Activated CD8-positive, alpha-beta memory T cell treated with anti-CD3 and anti-CD28 coated beads, Interleukin-2, amount 50 U/mL, for 24 hours (primary cell): ENCODE results near the gene ARSD.
"Not testable (repeated sequence)": the region's sequence is repeated elsewhere in the genome, so short reads cannot be mapped to it uniquely, and the experiment has no call there.

Experiments
- DNase-seq: peaks from one replicate; pipeline ENCODE4 v3.0.0-alpha.2; 2020; ENCODE audit errors: extremely low read depth

ARSD gene

DNA sequence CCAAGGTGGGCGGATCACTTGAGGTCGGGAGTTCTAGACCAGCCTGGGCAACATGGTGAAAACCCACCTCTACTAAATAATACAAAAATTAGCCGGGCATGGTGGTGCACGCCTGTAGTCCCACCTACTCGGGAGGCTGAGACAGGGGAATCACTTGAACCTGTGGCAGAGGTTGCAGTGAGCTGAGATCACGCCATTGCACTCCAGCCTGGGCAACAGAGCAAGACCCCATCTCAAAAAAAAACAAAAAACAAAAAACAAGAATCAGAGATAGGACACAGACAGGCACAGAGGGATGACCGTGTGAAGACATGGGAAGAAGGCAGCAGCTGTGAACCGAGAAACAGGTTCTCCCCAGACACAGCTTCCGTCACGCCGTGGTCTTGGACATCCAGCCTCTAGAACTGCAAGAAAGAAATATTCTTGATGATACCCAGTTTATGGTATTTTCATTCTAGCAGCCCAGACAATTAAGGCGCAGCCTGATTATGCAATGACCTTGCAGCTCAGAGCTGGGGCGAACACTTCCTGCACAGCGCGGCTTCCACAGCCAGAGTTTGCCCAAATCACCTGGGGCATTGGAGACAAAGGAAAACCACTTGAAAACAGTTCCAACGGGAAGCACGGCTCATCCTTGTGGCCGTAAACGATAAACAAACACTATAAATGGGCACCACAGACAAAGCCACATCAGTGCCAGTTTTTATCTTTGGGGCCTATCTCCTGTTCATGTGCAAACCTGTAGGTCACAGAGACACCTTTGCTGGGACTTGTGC, 4.2 kb upstream of the ARSD start:
- no peak for DNase-seq

DNA sequence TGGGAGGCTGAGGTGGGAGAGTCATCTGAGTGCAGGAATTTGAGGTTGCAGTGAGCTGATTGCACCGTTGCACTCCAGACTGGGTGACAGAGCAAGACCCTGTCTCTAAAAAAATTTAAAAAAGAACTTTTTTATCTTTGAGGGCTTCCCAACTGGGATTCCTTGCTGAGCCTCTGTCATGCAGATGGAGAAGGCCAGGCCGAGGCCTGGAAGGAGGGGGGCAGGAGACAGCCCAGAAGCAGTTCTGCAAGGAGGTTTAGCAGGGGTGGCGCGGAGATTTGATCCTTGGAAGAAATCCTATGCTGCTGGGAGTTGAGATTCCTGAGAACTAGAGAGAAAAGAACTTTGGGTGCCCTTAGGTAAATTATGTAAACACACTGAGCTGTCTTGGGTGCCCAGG, 2.5 kb upstream of the ARSD start:
- no peak for DNase-seq

DNA sequence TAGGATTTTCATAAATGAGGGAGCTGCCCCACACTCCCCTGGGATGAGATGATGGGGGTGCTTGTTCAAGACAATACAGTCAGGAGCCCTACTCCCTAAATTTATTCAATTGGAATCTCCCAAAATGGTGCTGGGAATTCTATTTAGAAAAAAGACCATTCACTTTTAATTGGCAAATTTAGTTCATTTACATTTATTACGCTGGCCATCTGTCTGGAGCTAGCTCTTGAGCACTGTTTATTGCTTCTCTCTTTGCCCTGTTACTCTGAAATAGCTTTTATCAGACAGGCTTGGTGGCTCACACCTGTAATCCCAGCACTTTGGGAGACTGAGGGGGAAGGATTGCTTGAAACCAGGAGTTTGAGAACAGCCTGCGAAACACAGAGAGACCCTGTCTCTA, 2.0 kb upstream of the ARSD start:
- no peak for DNase-seq

DNA sequence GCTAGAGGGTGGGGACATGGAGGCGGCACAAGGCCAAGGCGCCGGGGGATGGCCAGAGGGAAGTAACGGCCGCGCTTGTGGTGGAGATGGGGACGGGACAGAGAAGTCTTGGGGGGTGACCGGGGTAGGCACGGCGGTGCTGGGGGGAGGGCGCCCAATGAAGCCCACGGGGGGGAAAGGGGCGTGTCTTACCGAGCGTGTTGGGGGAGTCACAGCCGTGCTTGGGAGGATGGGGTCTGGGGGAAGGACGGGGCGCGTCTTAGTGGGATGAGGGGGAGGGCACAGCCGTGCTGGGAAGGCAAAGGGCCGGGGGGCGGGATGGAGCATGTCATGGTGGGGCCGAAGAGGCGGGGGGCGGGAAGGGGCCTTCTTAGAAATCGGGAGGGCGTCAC, 952 bp downstream of the ARSD start:
- DNase-seq: no peak

DNA sequence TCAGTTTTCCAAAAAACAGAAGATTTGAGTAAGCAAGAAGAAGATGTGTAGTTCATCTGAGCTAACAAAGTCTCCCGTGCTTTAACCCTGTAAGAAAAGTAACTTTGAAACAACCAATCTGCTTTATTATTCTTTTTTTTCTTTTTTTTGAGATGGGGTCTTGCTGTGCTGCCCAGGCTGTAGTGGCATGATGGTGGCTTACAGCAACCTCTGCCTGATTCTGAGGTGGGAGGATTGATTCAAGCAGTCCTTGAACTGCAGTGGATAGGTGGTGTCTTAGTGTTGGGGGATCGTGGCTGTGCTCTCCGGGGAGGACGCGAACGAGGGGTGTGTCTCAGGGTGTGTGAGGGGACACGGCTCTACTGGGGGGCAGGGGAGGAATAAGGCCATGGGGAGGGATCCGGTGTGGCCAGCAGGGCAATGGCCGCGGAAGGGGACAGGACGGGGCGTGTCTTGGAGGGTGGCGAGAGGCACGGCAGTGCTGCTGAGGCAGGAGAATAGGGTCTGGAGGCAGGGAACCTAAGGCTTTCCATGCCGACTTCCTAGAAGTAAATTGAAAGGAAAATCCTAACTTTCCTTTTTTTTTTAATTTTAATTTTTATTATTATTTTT, 2.4 kb downstream of the ARSD start:
- no peak for DNase-seq

DNA sequence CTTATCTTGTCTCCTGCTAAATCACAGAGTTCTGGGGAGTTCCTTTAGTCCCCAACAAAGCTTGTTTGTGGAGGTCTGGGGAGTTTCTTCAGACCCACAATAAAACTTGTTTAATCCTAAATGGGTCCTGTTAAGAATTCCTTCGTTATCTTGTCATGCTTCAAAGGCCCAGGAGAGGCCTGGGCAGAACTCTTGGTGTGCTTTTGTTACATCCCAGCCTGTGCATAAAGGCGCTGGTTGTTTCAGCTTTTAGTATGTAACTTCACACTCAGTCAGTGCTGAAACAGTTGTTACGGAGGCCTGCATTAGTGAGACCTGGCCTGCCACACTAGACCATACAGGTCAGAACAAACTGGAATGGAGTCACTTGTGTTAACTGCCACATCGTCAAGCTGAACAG, 2.9 kb downstream of the ARSD start:
- not testable (repeated sequence) for DNase-seq

DNA sequence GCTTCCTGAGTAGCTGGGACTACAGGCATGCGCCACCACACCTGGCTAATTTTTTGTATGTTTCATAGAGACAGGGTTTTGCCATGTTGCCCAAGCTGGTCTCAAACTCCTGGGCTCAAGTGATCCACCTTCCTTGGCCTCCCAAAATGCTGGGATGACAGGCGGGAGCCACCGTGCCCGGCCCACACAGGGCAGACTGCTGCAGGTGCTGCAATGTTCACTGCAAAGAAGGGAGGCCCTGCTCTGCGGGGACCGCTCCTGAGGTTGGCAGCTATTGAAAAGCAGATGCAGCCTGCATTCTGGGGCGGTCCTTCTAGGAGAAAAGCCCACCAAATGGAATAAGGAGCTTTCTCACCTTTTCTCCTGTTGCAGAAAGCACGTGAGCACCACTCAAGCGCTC, 5.0 kb downstream of the ARSD start:
- no peak for DNase-seq

DNA sequence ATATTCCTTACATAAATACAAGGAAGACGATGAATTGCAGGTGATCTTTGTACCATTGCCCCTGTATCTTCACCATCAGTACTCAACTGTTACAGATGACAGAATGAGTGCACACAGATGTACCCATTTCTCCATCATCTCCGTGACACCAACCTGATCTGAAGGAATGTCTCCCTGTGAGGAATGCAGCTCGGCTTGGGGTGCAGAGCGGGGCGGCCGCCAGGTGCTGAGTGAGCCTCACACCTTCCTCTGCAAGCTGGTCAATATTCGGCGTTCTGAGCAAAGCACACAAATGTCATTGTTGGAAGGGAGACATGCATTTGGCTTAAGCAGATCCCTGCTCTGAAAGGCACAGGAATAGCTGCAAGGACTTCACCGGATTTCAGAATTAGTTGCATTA, 7.4 kb downstream of the ARSD start:
- no peak for DNase-seq

DNA sequence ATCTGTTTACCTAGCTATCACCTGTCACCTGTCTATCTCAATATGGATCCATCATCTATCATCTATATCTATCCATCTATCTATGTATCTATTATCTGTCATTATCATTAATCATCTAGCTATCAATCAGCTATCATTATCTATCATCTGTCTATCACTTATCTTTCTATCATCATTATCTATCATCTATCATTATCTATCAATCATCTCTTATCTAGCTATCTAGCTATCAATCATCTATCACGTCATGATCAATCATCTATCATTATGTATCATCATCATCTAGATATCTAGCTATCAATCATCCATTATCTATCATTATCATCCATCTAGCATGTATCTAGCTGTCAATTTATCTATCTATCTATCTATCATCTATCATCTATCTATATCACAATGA, 7.9 kb downstream of the ARSD start:
- DNase-seq: no peak

DNA sequence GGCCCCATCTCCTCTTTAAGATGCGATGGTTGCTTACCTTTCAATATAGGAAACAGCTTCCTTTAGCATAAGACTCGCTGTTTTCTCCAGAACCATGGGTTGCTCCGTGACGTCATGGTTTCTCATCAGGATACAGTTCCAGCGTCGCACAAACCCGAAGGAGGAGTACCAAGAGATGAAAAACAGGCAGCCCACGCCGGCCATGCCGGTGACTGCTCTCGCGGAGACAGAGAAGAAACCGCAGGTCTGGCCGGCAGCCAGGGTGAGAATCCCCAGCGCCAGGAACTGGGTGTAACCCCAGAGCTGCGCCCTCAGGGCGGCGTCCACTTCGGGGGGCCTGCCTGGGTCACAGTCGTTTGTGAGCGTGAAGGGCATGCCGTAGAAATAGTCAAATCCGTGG, 11.4 kb downstream of the ARSD start:
- DNase-seq: no peak

DNA sequence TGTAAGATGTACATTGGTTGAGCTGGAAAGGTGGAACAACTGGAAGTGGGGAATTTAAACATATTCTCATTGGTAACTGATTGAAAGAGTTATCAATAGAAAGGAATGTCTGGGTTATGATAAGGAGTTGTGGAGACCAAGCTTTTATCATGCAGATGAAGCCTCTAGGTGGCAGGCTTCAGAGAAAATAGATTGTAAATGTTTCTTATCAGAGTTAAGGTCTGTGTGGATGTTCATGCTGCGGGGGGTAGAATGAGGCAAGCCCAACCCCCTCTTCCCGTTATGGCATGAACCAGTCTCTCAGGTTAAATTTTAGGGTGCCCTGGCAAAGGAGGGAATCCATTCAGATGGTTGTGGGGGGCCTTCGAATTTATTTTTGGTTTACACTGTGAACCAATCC, 16.0 kb downstream of the ARSD start:
- DNase-seq: no peak

DNA sequence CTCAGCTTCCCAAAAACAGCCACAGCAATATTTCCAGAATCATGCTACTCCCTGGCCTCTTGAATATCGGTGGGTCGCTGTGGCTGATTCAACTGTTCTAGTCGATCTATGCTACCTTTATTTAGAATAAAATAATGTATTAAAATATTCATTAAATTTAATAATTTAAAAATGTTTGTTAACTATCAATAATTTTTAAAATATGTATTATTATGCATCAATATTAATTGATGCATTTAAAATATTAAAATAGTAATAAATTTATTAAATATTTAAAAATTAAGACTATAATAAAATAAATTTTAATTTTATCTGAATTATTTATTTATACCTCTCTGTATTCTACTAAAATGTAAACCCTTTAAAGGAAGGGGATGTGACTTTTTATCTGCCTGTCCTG, 19.0 kb downstream of the ARSD start:
- no peak for DNase-seq

DNA sequence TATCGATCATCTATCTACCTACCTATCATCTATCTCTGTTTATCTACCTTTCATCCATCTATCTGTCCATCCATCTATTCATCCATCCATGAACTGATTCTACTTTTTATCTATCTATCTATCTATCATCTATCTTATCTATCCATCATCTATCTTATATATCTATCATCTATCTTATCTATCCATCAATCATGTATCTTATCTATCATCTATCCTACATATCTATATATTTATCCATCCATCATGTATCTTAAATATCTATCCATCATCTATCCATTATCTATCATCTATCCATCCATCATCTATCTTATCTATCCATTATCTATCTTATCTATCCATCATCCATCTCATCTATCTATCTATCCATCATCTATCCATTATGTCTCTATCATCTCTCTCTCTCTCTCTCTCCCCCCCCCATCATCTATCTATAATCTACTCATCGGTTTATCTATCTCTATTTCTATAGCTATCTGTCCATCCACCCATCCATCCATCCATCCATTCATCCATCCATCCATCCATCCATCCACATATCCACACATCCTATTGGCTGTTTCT, 20.9 kb downstream of the ARSD start:
- no peak for DNase-seq

DNA sequence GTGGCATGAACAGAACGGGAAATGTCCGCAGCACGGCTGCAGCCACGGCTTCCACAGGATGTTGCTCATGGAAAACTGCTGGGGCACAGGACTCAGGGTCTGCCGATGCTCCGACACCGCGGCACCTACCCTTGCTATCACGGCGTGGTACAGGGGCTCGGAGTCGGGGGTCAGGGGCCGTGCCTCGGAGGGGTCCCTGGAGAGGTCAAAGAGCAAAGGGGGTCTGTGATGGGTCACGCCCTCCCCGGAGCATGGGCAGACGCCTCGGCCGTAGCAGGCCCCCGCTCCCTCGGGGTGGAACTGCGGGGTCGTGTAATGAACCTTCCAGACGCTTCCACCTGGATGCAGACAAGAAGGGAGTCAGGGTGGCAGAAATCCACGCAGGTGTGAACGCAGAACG, 21.8 kb downstream of the ARSD start:
- DNase-seq: no peak

DNA sequence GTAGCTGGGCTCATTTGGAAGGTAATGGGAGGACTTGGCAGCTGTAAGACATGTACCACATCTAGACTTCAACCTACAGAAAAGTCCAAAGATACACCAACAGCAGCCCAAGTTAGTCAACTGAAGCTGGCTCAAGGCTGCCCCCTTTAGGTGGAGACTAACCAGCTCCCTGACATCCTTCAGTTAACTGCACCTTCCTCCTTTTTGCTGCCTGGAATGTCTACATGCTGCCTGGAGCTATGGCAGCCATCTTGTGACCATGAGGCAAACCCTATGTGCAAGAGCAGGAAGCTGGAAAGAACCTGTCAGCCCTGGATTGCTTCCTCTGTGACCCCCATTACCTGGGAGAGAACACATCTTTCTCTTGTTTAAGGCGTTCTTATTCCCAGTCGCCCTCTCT, 25.8 kb downstream of the ARSD start:
- no peak for DNase-seq

DNA sequence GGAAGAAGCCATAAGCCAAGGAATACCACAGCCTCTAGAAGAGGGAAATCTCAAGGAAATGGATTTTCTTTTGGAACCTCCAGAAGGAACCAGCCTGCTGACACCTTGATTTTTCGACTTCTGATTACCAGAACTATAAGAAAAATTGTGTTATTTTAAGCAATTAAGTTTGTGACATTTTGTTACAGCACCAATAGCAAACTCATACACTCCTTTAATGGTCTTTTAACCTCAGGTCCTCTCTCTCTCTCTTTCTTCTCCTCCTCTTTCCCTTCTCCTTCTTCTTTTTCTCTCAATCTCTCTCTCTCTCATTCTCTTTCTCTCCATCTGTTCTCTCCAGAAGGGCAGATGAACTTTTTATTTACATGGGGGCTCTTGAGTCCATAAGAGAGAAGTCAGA, 26.3 kb downstream of the ARSD start:
- no peak for DNase-seq

DNA sequence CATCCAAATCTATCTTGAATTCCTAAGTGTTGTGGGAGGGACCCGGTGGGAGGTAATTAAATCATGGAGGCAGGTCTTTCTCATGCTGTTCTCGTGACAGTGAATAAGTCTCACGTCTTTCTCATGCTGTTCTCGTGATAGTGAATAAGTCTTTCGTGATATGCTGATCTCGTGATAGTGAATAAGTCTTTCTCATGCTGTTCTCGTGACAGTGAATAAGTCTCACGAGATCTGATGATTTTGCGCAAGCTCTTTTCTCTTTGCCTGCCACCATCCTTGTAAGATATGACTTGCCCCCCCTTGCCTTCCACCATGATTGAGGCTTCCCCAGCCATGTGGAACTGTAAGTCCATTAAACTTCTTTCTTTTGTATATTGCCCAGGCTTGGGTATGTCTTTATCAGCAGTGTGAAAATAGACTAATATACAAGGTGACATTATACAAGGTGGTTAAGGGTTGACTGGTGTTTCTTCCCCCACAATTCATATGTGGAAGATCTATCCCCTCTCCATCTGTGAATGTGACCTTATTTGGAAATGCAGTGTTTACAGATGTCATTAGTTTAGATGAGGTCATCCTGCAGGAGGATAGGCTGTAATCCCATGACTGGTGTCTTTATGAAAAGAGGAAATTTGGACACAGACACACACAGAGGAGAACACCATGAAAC, 27.6 kb downstream of the ARSD start:
- DNase-seq: no peak

DNA sequence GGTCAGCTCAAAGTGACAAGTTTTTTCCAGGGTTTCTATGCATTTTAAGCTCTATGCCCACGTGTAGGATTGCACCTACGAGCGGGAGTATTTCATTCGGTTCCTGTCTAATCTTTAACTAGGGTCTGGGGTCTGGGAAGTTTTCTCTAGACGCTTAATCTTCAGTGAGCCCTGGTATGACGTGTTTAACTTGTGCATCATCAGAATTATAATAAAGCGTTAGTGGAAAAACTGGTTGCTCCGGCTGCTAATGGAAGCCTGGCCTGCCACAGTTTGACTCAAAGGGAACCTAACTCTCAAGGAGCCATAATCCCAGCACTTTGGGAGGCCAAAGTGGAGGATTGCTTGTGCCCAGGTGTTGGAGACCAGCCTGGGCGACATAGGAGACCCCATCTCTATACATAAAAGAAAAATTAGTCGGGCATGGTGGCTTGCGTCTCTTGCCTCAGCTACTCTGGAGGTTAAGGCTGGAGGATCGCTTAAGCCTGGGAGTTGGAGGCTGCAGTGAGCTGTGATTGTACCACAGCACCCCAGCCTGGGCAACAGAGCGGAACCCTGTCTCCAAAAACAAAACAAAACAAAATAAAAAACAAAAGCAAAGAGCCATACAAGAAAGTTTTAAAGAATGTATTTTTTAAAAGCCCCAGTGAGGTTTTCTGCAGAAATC, 30.2 kb downstream of the ARSD start:
- no peak for DNase-seq

DNA sequence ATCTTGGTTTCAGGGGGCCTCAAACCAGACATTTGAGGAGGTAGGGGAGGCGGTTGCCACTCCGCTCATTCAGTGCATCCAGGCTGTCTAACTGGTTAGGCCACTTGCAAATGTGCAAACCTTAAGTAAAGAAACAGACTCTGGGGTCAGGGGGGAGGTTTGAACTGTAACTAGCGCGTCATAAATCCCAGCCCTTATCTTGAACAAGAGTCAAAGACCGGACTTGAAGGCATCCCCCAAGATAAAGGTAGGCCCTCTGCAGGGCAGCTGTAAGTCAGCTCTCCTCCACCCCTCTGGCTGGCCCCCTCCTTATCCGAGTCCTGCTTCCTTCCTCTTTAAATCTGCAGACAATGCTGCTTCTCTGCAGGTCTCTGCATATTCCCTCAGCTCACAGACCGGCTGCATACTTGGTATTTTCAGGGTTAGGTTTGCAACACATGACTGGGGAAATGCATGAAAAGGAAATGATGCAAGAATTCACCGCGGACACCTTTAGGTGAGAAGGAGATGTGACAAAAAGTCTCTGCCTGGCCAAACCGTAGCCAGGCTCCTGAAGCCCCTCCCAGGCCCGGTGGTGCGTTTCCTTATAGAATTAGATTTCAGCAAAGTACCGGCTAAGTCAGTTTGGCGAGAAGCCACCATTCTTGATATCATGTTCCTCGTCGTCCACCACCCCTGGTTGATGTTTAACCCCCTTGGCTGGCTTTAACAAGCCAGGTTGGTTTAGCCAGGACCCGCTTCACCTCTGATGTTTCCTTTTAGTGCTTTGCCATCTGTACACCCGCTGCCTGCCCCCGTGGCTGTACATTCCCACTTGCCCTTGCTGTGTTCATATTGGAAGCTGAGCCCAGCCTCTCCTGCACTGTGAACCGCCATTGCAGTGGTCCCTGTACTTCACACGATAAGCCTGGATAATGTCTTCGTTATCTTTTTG, 31.2 kb downstream of the ARSD start:
- DNase-seq: not testable (repeated sequence)

DNA sequence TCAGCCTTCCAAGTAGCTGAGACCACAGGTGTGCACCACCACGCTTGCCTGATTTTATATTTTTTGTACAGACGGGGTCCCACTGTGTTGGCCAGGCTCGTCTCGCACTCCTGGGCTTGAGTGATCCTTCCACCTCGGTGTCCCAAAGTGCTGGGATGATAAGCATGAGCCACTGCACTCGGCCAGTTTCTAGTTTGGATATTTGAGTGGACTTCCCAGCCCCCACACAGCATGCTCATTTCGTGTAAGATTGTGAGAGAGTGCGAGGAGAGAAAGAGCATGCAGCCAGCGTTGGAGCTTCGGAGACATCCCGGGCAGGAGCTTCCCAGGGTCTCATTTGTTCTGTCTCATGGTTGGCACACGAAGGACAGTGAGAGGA, 31.8 kb downstream of the ARSD start:
- no peak for DNase-seq

DNA sequence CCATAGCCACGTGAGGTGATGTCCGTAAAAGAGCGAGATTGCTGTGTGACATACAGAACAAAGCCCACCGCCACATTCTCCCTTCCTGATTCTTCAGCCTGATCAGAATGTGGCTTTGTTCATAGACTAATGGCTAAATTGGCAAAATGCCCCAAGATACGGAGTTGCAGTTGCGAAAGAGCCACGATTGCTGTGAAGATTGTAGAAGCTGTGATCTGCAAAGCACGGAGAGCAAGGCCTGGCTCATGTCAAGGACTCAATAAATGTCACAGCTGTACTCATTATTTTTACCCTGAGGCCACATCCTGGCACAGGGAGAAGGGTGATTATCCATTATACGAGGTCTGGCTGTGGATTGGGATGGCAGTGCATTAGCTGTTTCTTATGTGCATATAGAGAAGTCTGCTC, 34.2 kb downstream of the ARSD start:
- DNase-seq: no peak
